ENCODE data around the gene RUSC2.
"Not testable (repeated sequence)": the region's sequence is repeated elsewhere in the genome, so short reads cannot be mapped to it uniquely, and the experiment has no call there.

Gene RUSC2

DNA sequence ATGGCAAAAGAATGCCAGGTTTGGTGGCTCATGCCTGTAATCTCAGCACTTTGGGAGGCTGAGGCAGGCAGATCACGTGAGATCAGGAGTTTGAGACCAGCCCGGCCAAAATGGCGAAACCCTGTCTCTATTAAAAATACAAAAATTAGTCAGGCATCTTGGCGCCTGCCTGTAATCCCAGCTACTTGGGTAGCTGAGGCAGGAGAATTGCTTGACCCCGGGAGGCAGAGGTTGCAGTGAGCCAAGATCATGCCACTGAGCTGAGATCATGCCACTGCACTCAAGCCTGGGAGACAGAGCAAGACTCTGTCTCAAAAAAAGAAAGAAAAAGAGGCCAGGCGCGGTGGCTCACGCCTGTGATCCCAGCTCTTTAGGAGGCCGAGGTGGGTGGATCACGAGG, 8.3 kb downstream of the RUSC2 start:
- peak; percentile 16 for DNase-seq

DNA sequence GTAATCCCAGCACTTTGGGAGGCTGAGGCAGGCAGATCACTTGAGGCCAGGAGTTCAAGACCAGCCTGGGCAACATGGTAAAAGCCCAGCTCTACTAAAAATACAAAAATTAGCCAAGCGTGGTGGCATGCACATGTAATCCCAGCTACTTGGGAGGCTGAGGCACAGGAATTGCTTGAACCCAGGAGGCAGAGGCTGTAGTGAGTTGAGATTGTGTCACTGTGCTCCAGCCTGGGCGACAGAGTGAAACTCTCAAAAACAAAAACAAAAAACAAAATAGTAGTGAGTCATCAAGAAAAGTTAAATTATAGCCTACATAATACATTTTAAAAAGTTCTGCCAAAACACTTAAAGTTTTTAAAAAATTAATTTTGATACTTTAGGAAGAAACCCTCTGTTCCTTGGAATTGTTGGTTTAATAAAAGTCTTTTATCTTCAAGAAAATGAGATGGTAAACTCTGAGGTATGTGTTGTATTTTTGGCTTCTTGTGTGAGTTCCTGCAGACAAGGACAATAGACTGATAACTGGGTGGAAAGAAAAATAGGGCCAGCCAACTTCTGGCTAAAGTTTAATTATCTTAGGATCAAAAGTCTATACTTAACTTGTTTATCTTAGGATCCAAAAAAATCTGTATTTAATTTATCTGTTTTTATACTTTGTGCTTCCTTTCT, 9.3 kb downstream of the RUSC2 start:
- DNase-seq: no peak

DNA sequence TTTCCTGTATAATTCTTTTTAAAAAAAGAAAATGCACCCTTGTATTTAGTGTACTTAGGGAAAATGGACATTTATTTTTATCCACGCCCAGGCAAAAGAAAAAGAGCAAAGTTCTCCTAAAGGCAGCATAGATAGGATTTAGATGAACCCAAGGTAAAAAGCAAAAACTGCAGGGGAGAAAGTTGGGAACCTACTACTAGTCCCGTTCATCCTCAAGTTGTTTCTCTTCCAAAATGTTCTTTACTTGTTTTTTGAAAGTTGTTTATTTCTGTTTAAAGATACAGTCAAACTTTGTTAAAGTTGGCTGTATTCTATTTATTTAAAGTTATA, 9.8 kb downstream of the RUSC2 start:
- DNase-seq: no peak

DNA sequence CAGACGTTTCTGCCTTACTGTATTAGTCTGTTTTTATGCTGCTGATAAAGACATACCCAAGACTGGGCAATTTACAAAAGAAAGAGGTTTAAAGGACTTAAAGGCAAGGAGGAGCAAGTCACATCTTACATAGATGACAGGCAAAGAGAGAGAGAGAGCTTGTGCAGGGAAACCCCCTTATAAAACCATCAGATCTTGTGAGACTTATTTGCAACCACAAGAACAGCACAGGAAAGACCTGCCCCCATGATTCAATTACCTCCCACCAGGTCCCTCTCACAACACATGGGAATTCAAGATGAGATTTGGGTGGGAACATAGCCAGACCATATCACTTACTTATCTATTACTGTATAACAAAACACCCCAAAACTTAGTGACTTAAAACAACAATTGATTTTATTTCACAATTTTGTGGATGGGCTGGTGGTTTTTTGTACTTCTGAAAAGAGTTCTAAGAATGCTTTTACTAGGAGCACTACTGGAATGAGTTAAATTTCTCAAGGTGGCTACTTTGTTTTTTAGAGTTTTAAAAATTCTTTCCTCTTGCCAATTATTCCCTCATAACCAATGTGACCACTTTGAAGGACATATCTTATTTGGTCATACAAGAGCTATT, 10.3 kb downstream of the RUSC2 start:
- no peak for DNase-seq

DNA sequence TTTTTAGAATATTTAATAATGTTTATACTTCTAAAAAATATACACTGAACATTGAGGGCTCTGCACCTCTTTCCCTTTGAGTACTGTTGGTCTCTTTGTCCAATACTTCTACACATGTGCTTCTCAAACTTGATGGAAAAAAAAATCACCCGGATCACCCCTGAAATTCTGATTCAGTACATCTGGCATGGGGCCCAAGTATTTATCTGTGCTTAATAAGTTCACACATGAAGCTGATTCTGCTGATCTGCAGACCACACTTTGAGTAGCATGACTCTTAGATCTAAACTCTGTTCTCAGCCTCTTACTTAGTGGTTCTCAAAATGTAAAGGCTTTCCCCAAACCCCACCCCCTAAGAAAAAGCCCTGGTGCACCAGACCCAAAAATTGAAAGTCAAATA, 12.0 kb downstream of the RUSC2 start:
- DNase-seq: peak; percentile 42

DNA sequence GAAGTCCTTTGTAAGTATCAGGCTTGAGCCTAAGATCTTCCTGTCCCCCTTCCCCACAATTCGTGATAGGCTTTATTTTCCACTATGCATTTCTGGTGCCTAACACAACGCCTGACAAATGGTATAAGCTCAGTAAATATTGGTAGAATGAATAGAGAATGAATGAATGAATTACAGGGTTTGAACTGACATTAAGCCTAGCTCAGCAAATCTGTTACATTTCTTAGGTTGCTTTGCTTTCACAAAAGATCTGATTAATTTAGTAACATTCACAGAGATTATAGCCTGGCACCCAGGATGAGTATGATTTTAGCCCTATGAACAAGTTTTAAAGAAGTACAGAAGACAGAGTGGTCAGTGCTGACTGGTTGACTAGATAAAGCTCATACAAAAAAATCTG, 16.4 kb downstream of the RUSC2 start:
- no peak for DNase-seq

DNA sequence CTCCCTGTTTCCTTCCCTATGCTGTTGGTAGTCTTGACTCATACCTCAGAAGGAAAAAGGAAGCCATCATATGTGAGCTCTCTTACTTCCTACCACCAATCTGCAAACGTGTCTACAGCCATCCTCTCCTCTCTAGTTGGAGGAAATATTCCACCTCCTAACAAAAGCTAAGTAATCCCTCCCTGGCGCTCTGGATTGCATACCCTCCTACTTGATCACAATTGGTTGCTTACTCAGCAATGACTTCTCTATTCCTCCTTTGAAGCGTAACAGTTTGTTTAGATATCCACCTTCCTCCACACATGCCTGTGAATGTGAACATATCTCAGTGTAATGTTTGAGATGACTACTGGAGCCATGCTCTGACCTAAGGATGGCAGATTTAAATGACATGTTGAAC, 18.2 kb downstream of the RUSC2 start:
- DNase-seq: no peak

DNA sequence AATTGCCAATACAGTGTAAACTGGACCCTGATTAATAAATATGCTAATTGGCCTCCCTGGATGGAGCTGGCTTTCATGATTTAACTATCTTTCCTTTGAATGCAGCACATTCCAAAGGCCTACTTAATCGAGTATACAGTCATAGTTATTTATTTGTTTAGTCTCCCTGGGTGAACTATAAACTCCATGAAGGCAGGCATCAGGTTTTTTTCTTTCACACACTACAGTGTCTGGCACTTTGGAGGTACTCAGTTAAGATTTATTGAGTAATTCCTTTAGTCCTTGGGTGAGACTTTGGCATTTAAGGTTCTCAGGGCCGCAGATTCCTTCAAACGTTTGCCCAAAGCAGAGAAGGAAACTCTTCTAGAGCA, 20.5 kb downstream of the RUSC2 start:
- no peak for DNase-seq

DNA sequence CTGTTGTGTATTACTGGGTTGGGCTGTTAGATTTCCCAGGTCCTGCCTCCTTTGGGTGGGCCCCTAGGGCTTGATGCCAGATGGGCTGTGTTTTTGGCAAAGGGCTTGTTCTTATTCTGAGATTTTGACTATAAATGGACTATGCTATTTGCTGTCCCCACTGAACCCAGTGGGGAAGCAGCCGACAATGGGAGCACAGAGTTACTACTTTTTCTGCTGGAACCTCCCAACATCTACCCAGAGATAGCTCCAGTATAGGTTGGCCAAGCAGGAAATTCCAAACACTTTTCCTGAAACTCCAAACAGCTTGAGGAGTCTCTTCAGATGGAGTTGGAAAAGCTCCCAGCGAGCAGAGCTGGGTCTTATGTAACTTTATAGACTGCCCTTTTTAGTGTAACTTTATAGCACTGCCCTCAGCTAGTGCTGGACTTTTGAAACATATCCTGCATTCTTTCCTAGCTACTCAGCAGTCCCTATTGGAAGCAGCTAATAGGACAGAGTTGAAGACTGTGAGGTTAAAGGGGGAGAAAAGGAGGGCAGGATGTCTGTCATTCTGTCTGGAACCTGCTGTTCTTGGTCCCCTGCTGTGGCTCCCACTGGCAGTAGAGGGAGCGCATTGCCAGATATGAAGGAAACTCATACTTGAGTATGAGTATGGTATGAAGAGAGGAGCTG, 21.0 kb downstream of the RUSC2 start:
- peak; percentile 98 for DNase-seq

DNA sequence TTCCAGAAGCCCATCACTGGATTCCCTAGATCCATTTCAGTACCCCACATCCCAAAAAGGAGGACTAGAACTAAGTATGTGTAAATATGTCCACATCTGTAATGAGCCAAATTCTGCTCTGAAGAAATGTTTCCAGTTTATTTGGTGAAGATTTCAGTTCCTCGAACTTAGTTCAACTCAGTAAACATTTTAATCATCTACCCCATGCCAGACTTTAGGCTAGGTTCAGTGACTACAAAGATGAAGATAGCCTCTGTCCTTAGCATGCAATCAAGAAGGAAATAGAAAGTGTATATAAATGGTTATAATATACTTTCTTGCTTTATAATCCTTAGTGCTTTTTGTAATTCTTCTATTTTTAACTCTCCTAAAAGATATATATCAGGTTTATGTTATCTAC, 21.5 kb downstream of the RUSC2 start:
- DNase-seq: no peak

DNA sequence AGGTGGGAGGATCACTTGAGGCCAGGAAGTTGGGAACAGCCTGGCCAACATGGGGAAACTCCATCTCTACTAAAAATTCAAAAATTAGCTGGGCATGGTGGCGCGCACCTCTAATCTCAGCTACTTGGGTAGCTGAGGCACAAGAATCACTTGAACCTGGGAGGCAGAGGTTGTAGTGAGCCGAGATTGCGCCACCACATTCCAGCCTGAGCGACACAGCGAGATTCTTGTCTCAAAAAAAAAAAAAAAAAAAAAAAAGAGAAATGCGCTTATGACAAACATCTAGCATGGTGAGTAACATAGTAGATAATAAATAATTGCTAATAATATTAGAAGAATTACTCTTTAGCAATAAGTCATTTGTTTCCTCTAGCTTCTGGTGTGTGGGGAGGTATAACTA, 25.9 kb downstream of the RUSC2 start:
- DNase-seq: peak; percentile 73

DNA sequence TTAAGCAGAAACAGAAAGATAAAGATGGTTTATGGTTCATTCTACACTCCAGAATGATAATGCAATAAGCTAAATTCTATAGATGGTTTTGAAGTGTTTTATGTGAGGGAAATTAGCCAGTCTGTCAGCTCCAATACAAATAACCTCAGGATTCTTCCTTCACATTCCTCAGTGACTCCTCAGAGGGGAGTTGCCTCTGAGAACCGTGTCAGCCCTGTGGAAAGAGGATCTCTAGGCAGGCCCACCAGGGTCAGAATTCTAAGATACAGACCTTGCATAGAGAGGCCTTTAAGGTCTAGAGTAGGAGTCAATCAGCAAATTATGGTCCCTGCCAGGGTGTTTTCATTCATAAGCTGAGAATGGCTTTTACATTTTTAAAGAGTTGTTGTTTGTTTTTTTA, 26.6 kb downstream of the RUSC2 start:
- peak; percentile 92 for DNase-seq

DNA sequence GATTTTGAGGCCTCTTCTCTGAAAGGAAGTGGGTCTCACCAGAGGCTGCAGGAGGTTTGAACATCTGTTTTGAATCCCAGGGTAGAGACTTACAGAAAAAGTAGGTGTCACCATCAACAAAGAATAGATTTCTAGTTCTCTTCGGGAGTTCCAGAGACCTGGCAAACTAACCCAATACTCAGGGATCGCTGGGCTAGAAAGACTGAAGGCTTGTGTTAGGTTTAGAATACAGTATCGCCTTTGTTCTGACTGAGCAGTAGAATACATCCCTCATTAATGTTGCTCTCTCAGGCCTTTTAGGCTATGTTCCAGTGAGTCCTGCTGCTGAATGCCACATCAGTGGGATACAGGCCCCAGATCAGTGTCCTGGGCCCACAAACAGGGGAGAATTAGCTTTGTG, 27.2 kb downstream of the RUSC2 start:
- DNase-seq: peak; percentile 39

DNA sequence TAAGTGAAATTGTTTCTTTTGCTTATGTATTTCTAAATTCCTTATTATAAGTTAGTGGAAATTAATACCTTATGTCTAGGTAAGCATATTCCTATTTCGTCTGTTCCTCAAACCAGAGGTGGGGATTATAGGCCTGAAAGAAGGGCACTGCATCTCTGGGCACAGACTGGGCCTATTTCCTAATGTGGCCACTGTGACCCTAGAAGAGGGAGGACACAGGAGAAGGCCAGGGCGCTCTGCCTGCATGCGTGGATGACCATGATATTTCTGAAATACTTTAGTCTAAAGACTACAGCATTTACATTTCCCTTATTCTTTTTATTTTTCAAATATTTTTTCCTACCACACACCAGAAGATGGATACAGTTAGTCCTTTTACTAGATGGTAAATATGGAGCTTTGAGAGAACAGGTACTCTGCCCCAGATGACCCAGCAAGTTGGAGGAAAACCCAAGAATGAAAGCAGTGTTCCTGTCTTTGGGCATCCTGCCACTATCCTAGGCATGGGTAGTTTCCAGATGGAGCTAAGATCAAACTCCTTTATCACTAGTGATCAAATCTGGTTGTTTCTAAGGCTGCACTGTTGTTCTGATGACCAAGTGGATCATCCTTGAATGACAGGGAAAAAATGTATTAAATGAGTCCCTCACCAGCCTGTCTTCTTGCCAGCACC, 27.8 kb downstream of the RUSC2 start:
- DNase-seq: no peak

DNA sequence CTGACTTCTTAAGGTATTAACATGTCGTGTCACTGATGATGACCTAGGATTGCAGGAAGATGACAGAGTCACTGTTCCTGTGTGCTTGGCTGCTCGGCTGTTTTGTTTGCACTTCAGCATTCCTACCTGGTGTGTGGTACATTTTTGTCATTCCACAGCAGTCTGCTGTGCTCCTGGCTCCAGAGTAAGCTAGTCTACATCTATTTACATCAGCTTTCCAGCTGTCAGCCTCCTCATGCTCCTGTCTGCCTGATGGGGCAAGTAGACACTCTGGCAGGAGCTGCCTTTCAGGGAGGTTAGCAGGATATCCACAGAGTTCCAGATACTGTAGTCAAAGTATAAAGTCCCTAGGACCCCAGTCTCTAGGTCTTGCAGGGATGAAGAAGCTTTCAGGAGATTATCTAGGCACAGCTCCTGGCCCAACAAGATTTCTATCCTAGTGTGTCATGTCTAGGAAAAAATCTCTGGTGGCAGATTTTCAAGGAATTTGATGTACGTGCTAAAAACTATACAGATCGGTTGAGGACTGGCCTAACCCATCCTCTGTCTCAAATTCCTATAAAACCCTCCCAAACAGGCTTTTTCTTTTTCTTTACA, 28.4 kb downstream of the RUSC2 start:
- DNase-seq: peak; percentile 98

DNA sequence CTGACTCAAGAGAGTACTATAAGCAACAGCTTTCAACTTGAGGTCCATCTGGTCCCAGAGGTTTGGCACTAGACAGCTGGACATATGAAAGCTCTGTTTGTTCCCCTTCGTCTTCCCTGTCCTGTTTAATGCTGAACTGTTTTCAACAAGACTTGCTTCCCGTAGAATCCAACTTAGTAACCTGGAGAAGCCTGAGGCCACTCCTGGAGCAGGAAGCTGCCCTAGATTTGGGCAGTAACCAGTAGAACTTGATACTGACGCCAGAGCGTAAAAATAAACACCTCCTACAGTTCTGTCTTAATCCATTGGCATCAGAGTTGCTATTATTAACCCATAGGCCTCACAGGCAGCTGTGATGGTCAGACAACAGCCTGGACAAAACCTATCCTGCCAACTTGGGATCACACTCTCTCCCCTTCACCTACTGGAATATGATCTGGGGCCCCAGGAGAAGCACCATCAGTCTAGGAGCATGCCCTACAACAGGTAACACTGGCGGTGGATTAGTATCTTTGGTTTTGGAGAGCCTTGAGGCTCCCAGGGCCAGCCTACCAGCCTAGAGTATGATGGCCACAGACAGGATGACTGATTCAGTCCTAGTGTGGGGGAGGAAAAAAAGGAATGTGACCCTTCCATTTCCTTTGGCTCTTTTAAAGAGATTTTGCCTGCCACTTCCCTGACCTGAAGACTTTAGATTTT, 29.2 kb downstream of the RUSC2 start:
- peak; percentile 81 for DNase-seq

DNA sequence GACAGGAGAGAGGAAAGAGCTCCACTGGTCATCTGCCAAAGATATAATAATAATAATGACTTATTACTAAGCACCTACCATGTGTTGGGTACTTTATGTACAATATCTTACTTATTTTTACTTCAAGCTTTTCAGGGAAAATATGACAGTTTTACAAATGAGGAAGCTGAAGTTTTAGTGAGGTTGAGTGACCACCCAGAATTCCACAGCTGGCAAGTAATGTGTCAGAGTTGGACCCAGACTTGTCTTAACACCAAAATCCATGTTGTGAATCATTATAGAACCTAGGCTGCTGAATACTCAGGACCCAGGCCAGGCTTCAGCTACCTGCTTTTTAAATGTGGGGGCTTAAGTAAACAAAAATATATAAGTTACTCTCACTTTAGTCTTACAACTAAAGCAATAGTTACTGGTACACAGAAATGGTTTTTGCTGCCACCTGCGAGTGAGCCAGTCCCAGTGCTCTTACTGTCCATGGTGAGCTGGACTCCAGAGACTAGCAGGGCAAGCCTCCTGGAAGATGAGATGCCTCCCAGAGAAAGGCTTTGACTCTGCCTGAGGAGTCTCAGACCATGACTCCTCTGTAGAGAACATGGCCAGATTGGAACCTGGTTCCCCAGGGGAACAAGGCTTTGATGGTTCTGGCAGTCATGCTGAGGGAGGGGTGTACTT, 29.9 kb downstream of the RUSC2 start:
- DNase-seq: peak; percentile 58

DNA sequence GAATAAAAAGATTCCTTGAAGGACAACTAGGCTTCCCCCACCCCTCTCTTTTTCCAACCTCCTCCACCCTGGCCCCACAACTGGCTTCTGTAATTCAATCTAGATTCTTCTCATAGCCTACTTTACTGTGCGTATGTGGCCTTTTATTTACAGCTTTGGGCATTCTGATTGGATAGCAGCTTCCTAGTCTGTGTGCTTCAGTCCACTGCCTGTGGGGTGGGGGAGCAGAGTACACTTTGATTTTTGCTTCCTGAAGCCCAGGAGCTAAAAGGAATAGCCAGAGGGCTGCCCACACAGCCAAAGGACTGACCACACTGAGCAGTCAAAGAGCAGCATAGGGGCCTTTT, 30.4 kb downstream of the RUSC2 start:
- DNase-seq: peak; percentile 26

DNA sequence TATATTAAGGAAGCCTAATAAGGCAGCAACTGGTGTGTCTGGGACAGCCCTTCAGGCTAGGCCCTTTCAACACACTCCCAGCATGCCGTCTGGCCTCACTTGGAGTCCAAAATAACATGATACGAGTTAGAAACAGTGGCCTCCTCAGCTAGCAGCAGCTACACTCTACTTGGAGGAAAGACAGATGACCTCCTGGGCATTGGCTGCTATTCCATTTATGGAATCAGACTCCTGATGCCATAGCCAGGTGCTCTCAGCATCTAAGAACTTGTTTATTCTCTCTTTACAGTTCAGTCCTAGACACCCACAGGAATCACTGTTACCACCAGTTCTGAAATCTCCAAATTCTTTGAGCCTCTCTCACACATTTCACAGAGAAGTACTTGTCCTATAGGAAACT, 31.8 kb downstream of the RUSC2 start:
- DNase-seq: peak; percentile 68

DNA sequence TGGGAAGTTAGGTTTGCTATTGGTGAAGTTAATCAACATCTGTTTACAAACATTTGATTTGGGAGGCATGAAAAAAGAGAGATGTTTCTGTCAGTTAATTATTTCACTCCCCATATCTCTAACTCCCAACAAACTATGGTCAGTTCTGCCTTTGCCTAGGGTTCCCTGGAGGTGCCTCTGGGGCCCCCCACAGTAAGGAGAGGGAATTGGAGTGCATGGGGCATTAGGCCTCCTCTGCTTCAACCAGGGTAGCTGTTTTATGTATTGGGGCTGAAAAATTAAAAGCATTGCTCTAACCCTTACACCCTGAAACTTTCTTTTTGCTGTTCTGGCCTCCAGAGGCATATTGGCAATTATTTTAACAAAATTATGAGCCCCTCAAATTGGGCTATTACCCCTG, 32.3 kb downstream of the RUSC2 start:
- DNase-seq: no peak

DNA sequence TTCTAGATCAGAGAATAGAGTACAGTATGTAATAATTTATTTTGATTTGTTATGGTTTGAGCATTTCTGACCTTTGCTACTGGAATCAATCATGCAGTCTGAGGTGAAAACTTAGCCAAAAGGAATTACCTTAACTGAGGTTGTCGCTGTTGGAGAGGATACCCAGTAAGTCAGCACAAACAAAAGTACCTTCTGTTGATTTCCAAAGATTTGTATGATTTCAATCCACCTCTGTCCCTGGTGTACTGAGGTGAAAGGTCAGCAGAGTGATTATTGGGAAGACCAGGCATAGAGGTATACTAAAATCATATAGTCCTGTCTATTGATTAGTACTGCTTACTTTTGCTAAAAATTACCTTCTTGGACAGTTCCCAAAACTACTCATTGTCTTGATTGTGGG, 32.8 kb downstream of the RUSC2 start:
- DNase-seq: no peak

DNA sequence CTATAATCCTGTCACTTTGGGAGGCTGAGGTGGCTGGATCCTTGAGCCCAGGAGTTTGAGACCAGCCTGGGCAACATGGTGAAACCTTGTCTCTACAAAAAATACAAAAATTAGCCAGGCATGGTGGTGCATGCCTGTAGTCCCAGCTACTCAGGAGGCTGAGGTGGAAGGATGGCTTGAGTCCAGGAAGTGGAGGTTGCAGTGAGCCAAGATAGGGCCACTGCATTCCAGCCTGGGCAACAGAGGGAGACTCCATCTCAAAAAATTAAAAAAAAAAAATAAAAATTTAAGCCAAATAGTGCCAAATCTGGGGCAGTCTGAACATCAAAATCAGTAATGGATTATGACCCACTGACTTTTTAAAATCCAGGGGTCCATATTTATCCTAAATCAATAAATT, 33.6 kb downstream of the RUSC2 start:
- DNase-seq: not testable (repeated sequence)

All from EL (cell line).